HepG2 (cell line): ENCODE results near the gene OTUB2. TPM values are rescaled to one million over a fixed set of nuclear protein-coding genes. Genes with fewer than 3 reads are reported as not detected.

Experiments
- CHCHD3 ChIP-seq: sonication (generic); formaldehyde crosslinking; IDR thresholded peaks from 2 replicates; pipeline ENCODE4 v1.8.0; 2022; ENCODE audit warnings: mild to moderate bottlenecking, missing genetic modification reagents, moderate library complexity
- CREM ChIP-seq, 2 experiments: sonication (generic) in 1 of 2; formaldehyde crosslinking in 1 of 2; IDR thresholded peaks; 2 replicates each; pipeline versions ENCODE4 v1.4.0 to v1.6.1; 2016 to 2020; ENCODE audit warnings: antibody characterized with exemption in 1 of 2, mild to moderate bottlenecking in 1 of 2, missing genetic modification reagents in 1 of 2
- ELF3 ChIP-seq: IDR thresholded peaks from 2 replicates; pipeline ENCODE4 v1.6.1; 2016; ENCODE audit warnings: missing genetic modification reagents, missing compliant biosample characterization
- ELK4 ChIP-seq: sonication (generic); formaldehyde crosslinking; IDR thresholded peaks from 2 replicates; pipeline ENCODE4 v1.9.0; 2021; ENCODE audit warnings: missing genetic modification reagents, borderline replicate concordance
- EP300 ChIP-seq, 3 experiments: sonication (generic) in 1 of 3; formaldehyde crosslinking in 1 of 3; IDR thresholded peaks; 2 replicates each; pipeline versions ENCODE4 v1.5.1 to v1.6.1; 2011 to 2020; ENCODE audit warnings: low read depth in 2 of 3, low read length in 2 of 3, borderline replicate concordance in 1 of 3, improper control_type of control experiment in 1 of 3, mild to moderate bottlenecking in 1 of 3, missing genetic modification reagents in 1 of 3, moderate library complexity in 1 of 3
- ESRRA ChIP-seq: sonication (generic); formaldehyde crosslinking; IDR thresholded peaks from 2 replicates; pipeline ENCODE4 v1.5.1; 2020; ENCODE audit warnings: mild to moderate bottlenecking, low read depth, missing genetic modification reagents
- HNF4A ChIP-seq: sonication (generic); formaldehyde crosslinking; IDR thresholded peaks from 2 replicates; pipeline ENCODE4 v1.4.0; 2020; ENCODE audit warnings: missing genetic modification reagents
- IRF2 ChIP-seq: IDR thresholded peaks from 2 replicates; pipeline ENCODE4 v1.6.1; 2018; ENCODE audit warnings: missing genetic modification reagents, missing compliant biosample characterization
- NCOA2 ChIP-seq: sonication (generic); formaldehyde crosslinking; IDR thresholded peaks from 2 replicates; pipeline ENCODE4 v1.8.0; 2022; ENCODE audit warnings: inconsistent platforms
- NR2C2 ChIP-seq: sonication (generic); formaldehyde crosslinking; IDR thresholded peaks from 2 replicates; pipeline ENCODE4 v1.4.0; 2020; ENCODE audit warnings: missing genetic modification reagents, mild to moderate bottlenecking, moderate library complexity, borderline replicate concordance
- PAXIP1 ChIP-seq: sonication (generic); formaldehyde crosslinking; conservative IDR thresholded peaks from 2 replicates; pipeline ENCODE4 v1.4.0; 2020; ENCODE audit warnings: mild to moderate bottlenecking, missing genetic modification reagents, moderate library complexity
- SALL1 ChIP-seq: sonication (generic); formaldehyde crosslinking; IDR thresholded peaks from 2 replicates; pipeline ENCODE4 v1.8.0; 2022; ENCODE audit warnings: mild to moderate bottlenecking, missing genetic modification reagents
- TEAD2 ChIP-seq: sonication (generic); formaldehyde crosslinking; IDR thresholded peaks from 2 replicates; pipeline ENCODE4 v1.9.0; 2021; ENCODE audit warnings: missing genetic modification reagents
- ZBTB39 ChIP-seq: sonication (generic); formaldehyde crosslinking; IDR thresholded peaks from 2 replicates; pipeline ENCODE4 v1.5.0; 2020; ENCODE audit warnings: missing genetic modification reagents
- ZNF660 ChIP-seq: sonication (generic); formaldehyde crosslinking; IDR thresholded peaks from 2 replicates; pipeline ENCODE4 v1.5.1; 2020; ENCODE audit warnings: mild to moderate bottlenecking, low read depth, missing genetic modification reagents, borderline replicate concordance
- ZNF768 ChIP-seq: sonication (generic); formaldehyde crosslinking; IDR thresholded peaks from 2 replicates; pipeline ENCODE4 v1.4.0; 2020; ENCODE audit warnings: missing genetic modification reagents
- ZNF775 ChIP-seq: sonication (generic); formaldehyde crosslinking; IDR thresholded peaks from 2 replicates; pipeline ENCODE4 v1.4.0; 2020; ENCODE audit warnings: missing genetic modification reagents, mild to moderate bottlenecking, moderate library complexity, borderline replicate concordance
- polyA plus RNA-seq, 8 experiments: library from polyadenylated mRNA; depleted of rRNA in 3 of 8; stranded (reverse) in 7 of 8; unstranded in 1 of 8; fragments of >200 nt; fragmentation: Illumina TruSeq in 4 of 8; extraction: Trizol in 4 of 8; gene quantifications; 2 replicates each; pipeline versions ENCODE4 v1.2.1 to v1.2.3, GENCODE V29; 2011 to 2016; ENCODE audit warnings: low read depth in 4 of 8, missing spikeins in 1 of 8, mixed read lengths in 1 of 8; ENCODE audit not compliant: insufficient read depth in 1 of 8
- total RNA-seq, 5 experiments: library from RNA; depleted of rRNA; stranded (reverse); fragments of >200 nt; fragmentation: Illumina TruSeq; extraction: Trizol; gene quantifications; 2 replicates each; pipeline ENCODE4 v1.2.3, GENCODE V29; 2016; ENCODE audit warnings: low read depth in 1 of 5
- TF ChIP-seq, protein P1 (sequence below), 2 experiments: sonication (generic) in 1 of 2; formaldehyde crosslinking in 1 of 2; IDR thresholded peaks; 2 replicates each; pipeline versions ENCODE4 v1.4.0 to v1.6.1; 2016 to 2020; ENCODE audit warnings: borderline replicate concordance in 1 of 2, low read depth in 1 of 2, mild to moderate bottlenecking in 1 of 2, missing genetic modification reagents in 1 of 2

The OTUB2 gene
- total and polyA plus RNA-seq, 2 of the 13 experiments (the other 11 are each of a cell fraction or from before 2014, with no cell fraction given) = 2.2 to 2.4 TPM

DNA sequence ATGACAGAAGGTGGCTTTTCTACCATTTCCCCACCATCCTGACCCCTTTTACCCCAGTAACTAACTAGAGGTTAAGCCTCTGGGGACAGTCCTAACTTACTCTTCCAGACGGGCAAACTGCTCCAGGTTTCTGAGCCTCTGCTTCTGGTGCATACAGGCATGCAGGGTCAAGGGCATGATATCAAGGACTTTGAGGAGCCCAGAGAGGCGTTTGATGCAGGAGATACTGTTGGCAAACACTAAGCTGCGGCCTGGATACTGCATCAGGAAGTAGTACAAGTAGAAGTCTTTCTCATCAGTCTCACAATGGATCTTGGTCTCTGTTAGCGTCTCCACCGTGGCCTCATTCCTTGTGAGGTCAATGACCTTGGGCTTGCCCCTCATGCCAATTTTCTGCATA lies 33.9 kb downstream of the OTUB2 start (continued):
- TF ChIP-seq ELK4 (CRISPR knock-in tag) = no peak
- peak; percentile 71 for TF ChIP-seq SALL1 (CRISPR knock-in tag)
- peak; percentile 79 for TF ChIP-seq PAXIP1 (CRISPR knock-in tag)
- TF ChIP-seq, protein P1, sequence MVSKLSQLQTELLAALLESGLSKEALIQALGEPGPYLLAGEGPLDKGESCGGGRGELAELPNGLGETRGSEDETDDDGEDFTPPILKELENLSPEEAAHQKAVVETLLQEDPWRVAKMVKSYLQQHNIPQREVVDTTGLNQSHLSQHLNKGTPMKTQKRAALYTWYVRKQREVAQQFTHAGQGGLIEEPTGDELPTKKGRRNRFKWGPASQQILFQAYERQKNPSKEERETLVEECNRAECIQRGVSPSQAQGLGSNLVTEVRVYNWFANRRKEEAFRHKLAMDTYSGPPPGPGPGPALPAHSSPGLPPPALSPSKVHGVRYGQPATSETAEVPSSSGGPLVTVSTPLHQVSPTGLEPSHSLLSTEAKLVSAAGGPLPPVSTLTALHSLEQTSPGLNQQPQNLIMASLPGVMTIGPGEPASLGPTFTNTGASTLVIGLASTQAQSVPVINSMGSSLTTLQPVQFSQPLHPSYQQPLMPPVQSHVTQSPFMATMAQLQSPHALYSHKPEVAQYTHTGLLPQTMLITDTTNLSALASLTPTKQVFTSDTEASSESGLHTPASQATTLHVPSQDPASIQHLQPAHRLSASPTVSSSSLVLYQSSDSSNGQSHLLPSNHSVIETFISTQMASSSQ (IDR thresholded peaks at IDR 0.05; ENCODE audit: low read depth) = no peak
- TF ChIP-seq, protein P1 (CRISPR knock-in tag; IDR thresholded peaks at IDR 0.05; ENCODE audit: borderline replicate concordance) = peak; percentile 51; the same call in 1 of the 2 replicates
- TF ChIP-seq CHCHD3 (CRISPR knock-in tag) = no peak
- peak; percentile 37; the same call in 1 of the 2 replicates for TF ChIP-seq NR2C2 (CRISPR knock-in tag)
- no peak for TF ChIP-seq IRF2 (CRISPR knock-in tag)
- no peak for TF ChIP-seq ZNF775 (CRISPR knock-in tag)
- TF ChIP-seq ESRRA (CRISPR knock-in tag) = peak; percentile 88
- peak; percentile 45; the same call in 1 of the 2 replicates for TF ChIP-seq ELF3
- TF ChIP-seq NCOA2 (CRISPR knock-in tag) = peak; percentile 59
- TF ChIP-seq ZBTB39 (CRISPR knock-in tag) = no peak
- TF ChIP-seq CREM (IDR thresholded peaks at IDR 0.05) = peak; percentile 25; the same call in 1 of the 2 replicates
- no peak for TF ChIP-seq CREM (CRISPR knock-in tag; IDR thresholded peaks at IDR 0.05)
- peak in 1 of 2 experiments; percentile 58; a peak in 1 of 4 replicates for TF ChIP-seq EP300 (IDR thresholded peaks at IDR 0.05; ENCODE audit: low read depth in 2 of 2, low read length in 2 of 2)
- TF ChIP-seq EP300 (CRISPR knock-in tag; IDR thresholded peaks at IDR 0.05; ENCODE audit: borderline replicate concordance) = no peak
- peak; percentile 45; the same call in 1 of the 2 replicates for TF ChIP-seq HNF4A
- no peak for TF ChIP-seq TEAD2 (CRISPR knock-in tag)
- TF ChIP-seq ZNF660 (CRISPR knock-in tag) = no peak
- TF ChIP-seq ZNF768 = no peak
